HepG2 (cell line): ENCODE measurements around the gene RABGAP1. TPM values are rescaled to one million over a fixed set of nuclear protein-coding genes. Genes with fewer than 3 reads are reported as not detected.
A peak's percentile ranks its signal among the peaks of the same experiment; 100 is the strongest.

Experiments used
- CHD2 ChIP-seq: IDR thresholded peaks from 2 replicates; pipeline ENCODE4 v1.6.1; 2011; ENCODE audit warnings: low read depth, low read length, improper control_type of control experiment
- CREB1 ChIP-seq, 2 experiments: fragments of 450-650 bp in 1 of 2; IDR thresholded peaks; 2 replicates each; pipeline ENCODE4 v1.6.1; 2016 to 2017; ENCODE audit warnings: control low read depth in 1 of 2, mild to moderate bottlenecking in 1 of 2, missing compliant biosample characterization in 1 of 2, missing genetic modification characterization in 1 of 2
- EP300 ChIP-seq, 3 experiments: sonication (generic) in 1 of 3; formaldehyde crosslinking in 1 of 3; IDR thresholded peaks; 2 replicates each; pipeline versions ENCODE4 v1.5.1 to v1.6.1; 2011 to 2020; ENCODE audit warnings: low read depth in 2 of 3, low read length in 2 of 3, borderline replicate concordance in 1 of 3, improper control_type of control experiment in 1 of 3, mild to moderate bottlenecking in 1 of 3, missing genetic modification reagents in 1 of 3, moderate library complexity in 1 of 3
- FOXO1 ChIP-seq: sonication (generic); formaldehyde crosslinking; IDR thresholded peaks from 2 replicates; pipeline ENCODE4 v1.4.0; 2020; ENCODE audit warnings: missing genetic modification reagents
- GMEB2 ChIP-seq: IDR thresholded peaks from 2 replicates; pipeline ENCODE4 v1.6.1; 2016; ENCODE audit warnings: missing biosample characterization, missing genetic modification reagents, low read depth
- HDAC6 ChIP-seq: fragments of 200-600 bp; sonication (generic); IDR thresholded peaks from 2 replicates; pipeline ENCODE4 v1.7.0; 2017; ENCODE audit warnings: mild to moderate bottlenecking, antibody characterized with exemption, low read length, low read depth
- HIC2 ChIP-seq: sonication (generic); formaldehyde crosslinking; IDR thresholded peaks from 2 replicates; pipeline ENCODE4 v1.9.0; 2022; ENCODE audit warnings: low read depth, missing genetic modification reagents
- HINFP ChIP-seq: sonication (generic); formaldehyde crosslinking; IDR thresholded peaks from 2 replicates; pipeline ENCODE4 v1.4.0; 2020; ENCODE audit warnings: low read depth, mild to moderate bottlenecking, missing genetic modification reagents
- HMG20A ChIP-seq: IDR thresholded peaks from 2 replicates; pipeline ENCODE4 v1.6.1; 2016; ENCODE audit warnings: borderline replicate concordance
- HNF4G ChIP-seq, 2 experiments: sonication (generic) in 1 of 2; formaldehyde crosslinking in 1 of 2; IDR thresholded peaks; 2 replicates each; pipeline versions ENCODE4 v1.4.0 to v1.6.1; 2011 to 2020; ENCODE audit warnings: borderline replicate concordance in 2 of 2, low read depth in 2 of 2, mild to moderate bottlenecking in 2 of 2, low read length in 1 of 2, missing genetic modification reagents in 1 of 2, moderate library complexity in 1 of 2
- HOXD1 ChIP-seq: sonication (generic); formaldehyde crosslinking; IDR thresholded peaks from 2 replicates; pipeline ENCODE4 v1.5.0; 2020; ENCODE audit warnings: missing genetic modification reagents
- IKZF5 ChIP-seq: IDR thresholded peaks from 2 replicates; pipeline ENCODE4 v1.6.1; 2018; ENCODE audit warnings: missing genetic modification reagents, mild to moderate bottlenecking, missing compliant biosample characterization
- ISL2 ChIP-seq: sonication (generic); formaldehyde crosslinking; IDR thresholded peaks from 2 replicates; pipeline ENCODE4 v1.5.0; 2020; ENCODE audit warnings: missing genetic modification reagents
- KDM1A ChIP-seq: IDR thresholded peaks from 2 replicates; pipeline ENCODE4 v1.6.1; 2016; ENCODE audit warnings: missing compliant biosample characterization
- KLF12 ChIP-seq: sonication (generic); formaldehyde crosslinking; IDR thresholded peaks from 2 replicates; pipeline ENCODE4 v1.4.0; 2020; ENCODE audit warnings: missing genetic modification reagents, borderline replicate concordance
- MXI1 ChIP-seq: IDR thresholded peaks from 3 replicates; pipeline ENCODE4 v1.6.1; 2012; ENCODE audit warnings: low read depth, low read length, inconsistent platforms, borderline replicate concordance
- RXRB ChIP-seq: IDR thresholded peaks from 2 replicates; pipeline ENCODE4 v1.6.1; 2016; ENCODE audit warnings: borderline replicate concordance, missing genetic modification reagents, missing compliant biosample characterization
- ZMYM3 ChIP-seq: sonication (generic); formaldehyde crosslinking; IDR thresholded peaks from 2 replicates; pipeline ENCODE4 v1.5.1; 2020; ENCODE audit warnings: mild to moderate bottlenecking, missing genetic modification reagents
- ZNF260 ChIP-seq: sonication (generic); formaldehyde crosslinking; IDR thresholded peaks from 2 replicates; pipeline ENCODE4 v1.4.0; 2020; ENCODE audit warnings: missing genetic modification reagents, low read depth, mild to moderate bottlenecking, borderline replicate concordance
- ZNF317 ChIP-seq: sonication (generic); formaldehyde crosslinking; IDR thresholded peaks from 2 replicates; pipeline ENCODE4 v1.5.0; 2020; ENCODE audit warnings: mild to moderate bottlenecking, missing genetic modification reagents
- ZNF33A ChIP-seq: sonication (generic); formaldehyde crosslinking; IDR thresholded peaks from 2 replicates; pipeline ENCODE4 v1.5.1; 2020; ENCODE audit warnings: missing genetic modification reagents, mild to moderate bottlenecking, moderate library complexity, borderline replicate concordance
- ZSCAN22 ChIP-seq: sonication (generic); formaldehyde crosslinking; IDR thresholded peaks from 2 replicates; pipeline ENCODE4 v1.4.0; 2020; ENCODE audit warnings: mild to moderate bottlenecking, missing genetic modification reagents
- polyA plus RNA-seq, 8 experiments: library from polyadenylated mRNA; depleted of rRNA in 3 of 8; stranded (reverse) in 7 of 8; unstranded in 1 of 8; fragments of >200 nt; fragmentation: Illumina TruSeq in 4 of 8; extraction: Trizol in 4 of 8; gene quantifications; 2 replicates each; pipeline versions ENCODE4 v1.2.1 to v1.2.3, GENCODE V29; 2011 to 2016; ENCODE audit warnings: low read depth in 4 of 8, missing spikeins in 1 of 8, mixed read lengths in 1 of 8; ENCODE audit not compliant: insufficient read depth in 1 of 8
- total RNA-seq, 5 experiments: library from RNA; depleted of rRNA; stranded (reverse); fragments of >200 nt; fragmentation: Illumina TruSeq; extraction: Trizol; gene quantifications; 2 replicates each; pipeline ENCODE4 v1.2.3, GENCODE V29; 2016; ENCODE audit warnings: low read depth in 1 of 5

The RABGAP1 gene
- total and polyA plus RNA-seq, 2 of the 13 experiments (the other 11 are each of a cell fraction or from before 2014, with no cell fraction given): 19.1 to 19.3 TPM

GRCh38 chr9:123109540-123110279 lies 168.9 kb downstream of the RABGAP1 start (continued):
- peak in 1 of 2 experiments; percentile 32; a peak in 1 of 4 replicates for TF ChIP-seq EP300 (IDR thresholded peaks at IDR 0.05; ENCODE audit: low read depth in 2 of 2, low read length in 2 of 2)
- no peak for TF ChIP-seq EP300 (CRISPR knock-in tag; IDR thresholded peaks at IDR 0.05; ENCODE audit: borderline replicate concordance)
- no peak for TF ChIP-seq HOXD1 (CRISPR knock-in tag)
- no peak for TF ChIP-seq HDAC6
- peak; percentile 41; the same call in 1 of the 2 replicates for TF ChIP-seq RXRB (CRISPR knock-in tag)
- 0 out of 2 replicates have a peak, but pooled peaks have one; percentile 24 for TF ChIP-seq ISL2 (CRISPR knock-in tag)
- TF ChIP-seq IKZF5 (CRISPR knock-in tag): peak; percentile 32; the same call in 1 of the 2 replicates
- 0 out of 2 replicates have a peak, but pooled peaks have one; percentile 27 for TF ChIP-seq HINFP (CRISPR knock-in tag)
- peak; percentile 56; the same call in 1 of the 2 replicates for TF ChIP-seq ZMYM3 (CRISPR knock-in tag)
- no peak for TF ChIP-seq CHD2
- TF ChIP-seq GMEB2 (CRISPR knock-in tag): no peak
- no peak for TF ChIP-seq ZSCAN22 (CRISPR knock-in tag)
- TF ChIP-seq HMG20A (CRISPR knock-in tag): peak; percentile 60; the same call in 1 of the 2 replicates
- TF ChIP-seq CREB1 (IDR thresholded peaks at IDR 0.05): 0 out of 2 replicates have a peak, but pooled peaks have one; percentile 5
- TF ChIP-seq CREB1 (CRISPR knock-in tag; IDR thresholded peaks at IDR 0.05): no peak
- peak; percentile 98 for TF ChIP-seq ZNF317 (CRISPR knock-in tag)
- no peak for TF ChIP-seq KLF12 (CRISPR knock-in tag)
- peak; percentile 70; the same call in 1 of the 3 replicates for TF ChIP-seq MXI1
- TF ChIP-seq KDM1A (CRISPR knock-in tag): 0 out of 2 replicates have a peak, but pooled peaks have one; percentile 43
- peak; percentile 77 for TF ChIP-seq HNF4G (IDR thresholded peaks at IDR 0.05; ENCODE audit: borderline replicate concordance, low read depth, low read length)
- peak; percentile 86; the same call in 1 of the 2 replicates for TF ChIP-seq HNF4G (CRISPR knock-in tag; IDR thresholded peaks at IDR 0.05; ENCODE audit: borderline replicate concordance, low read depth)
- TF ChIP-seq ZNF33A: no peak
- TF ChIP-seq HIC2 (CRISPR knock-in tag): no peak
- no peak for TF ChIP-seq ZNF260
- TF ChIP-seq FOXO1 (CRISPR knock-in tag): peak; percentile 16; the same call in 1 of the 2 replicates
